B cell (primary cell): ENCODE measurements around the gene PLPP4. TPM values are rescaled to one million over a fixed set of nuclear protein-coding genes. Genes with fewer than 3 reads are reported as not detected.

Experiments used
- ATAC-seq: fragments of 200-7000 bp; cut with Tn5 transposase; one replicate; pipeline ENCODE4 v1.10.0; 2021; ENCODE audit warnings: low read depth, mild to moderate bottlenecking, moderate number of reproducible peaks, moderate library complexity
- CTCF ChIA-PET: fragments of 350-600 bp; sonication (Branson Sonifier 250); formaldehyde crosslinking; loops from one replicate; lab custom pipeline; 2021; ENCODE audit warnings: antibody characterized with exemption, inconsistent platforms; lab: Charles Lee
- POLR2A ChIA-PET: fragments of 350-600 bp; sonication (Branson Sonifier 250); formaldehyde crosslinking; loops from one replicate; lab custom pipeline; 2021; ENCODE audit warnings: antibody characterized with exemption; lab: Charles Lee
- DNase-seq: peaks from one replicate; pipeline ENCODE4 v3.0.0; 2013
- H2AFZ ChIP-seq: 2 replicates; pipeline ENCODE4 v1.6.1; 2012; ENCODE audit warnings: mild to moderate bottlenecking, low read depth, low read length; ENCODE audit not compliant: insufficient read depth, poor library complexity, severe bottlenecking
- H3K27ac ChIP-seq, 2 donors: 1 replicate in 1 of 2; 2 replicates in 1 of 2; pipeline ENCODE4 v1.5.1; 2012 to 2013; ENCODE audit warnings: low read length in 2 of 2, mild to moderate bottlenecking in 2 of 2, moderate library complexity in 1 of 2
- H3K27me3 ChIP-seq, 4 experiments: fragments of 200-600 bp in 1 of 4; sonication (generic) in 1 of 4; replicated peaks in 1 of 4; 1 replicate in 2 of 4; 2 replicates in 2 of 4; pipeline versions ENCODE4 v1.6.1 to v1.7.0; 2013 to 2016; ENCODE audit warnings: low read length in 3 of 4, mild to moderate bottlenecking in 2 of 4, mixed read lengths in 1 of 4, moderate library complexity in 1 of 4; ENCODE audit not compliant: insufficient read depth in 4 of 4, control insufficient read depth in 3 of 4; ENCODE audit errors: control extremely low read depth in 1 of 4
- H3K36me3 ChIP-seq, 2 experiments: replicated peaks in 1 of 2; 1 replicate in 1 of 2; 2 replicates in 1 of 2; pipeline versions ENCODE4 v1.6.1 to v1.7.1; 2013; ENCODE audit warnings: low read length in 1 of 2; ENCODE audit not compliant: insufficient read depth in 2 of 2, control insufficient read depth in 1 of 2; ENCODE audit errors: control extremely low read depth in 1 of 2, extremely low read depth in 1 of 2
- H3K4me1 ChIP-seq, 2 donors: fragments of 200-600 bp in 1 of 2; sonication (generic) in 1 of 2; 1 replicate in 1 of 2; 2 replicates in 1 of 2; pipeline versions ENCODE4 v1.5.1 to v1.6.1; 2013 to 2017; ENCODE audit warnings: low read length in 2 of 2; ENCODE audit not compliant: control insufficient read depth in 2 of 2, insufficient read depth in 2 of 2
- H3K4me2 ChIP-seq: replicated peaks from 2 replicates; pipeline ENCODE3; 2012; ENCODE audit warnings: mild to moderate bottlenecking, low read depth, low read length; ENCODE audit not compliant: poor library complexity, severe bottlenecking
- H3K4me3 ChIP-seq, 5 experiments: fragments of 200-600 bp in 1 of 5; sonication (generic) in 1 of 5; 1 replicate in 3 of 5; 2 replicates in 2 of 5; pipeline versions ENCODE4 v1.5.1 to v1.7.0; 2011 to 2016; ENCODE audit warnings: low read length in 4 of 5, mild to moderate bottlenecking in 4 of 5, low read depth in 2 of 5, control low read depth in 1 of 5, moderate library complexity in 1 of 5; ENCODE audit not compliant: insufficient read depth in 1 of 5; ENCODE audit errors: control extremely low read depth in 1 of 5, extremely low read depth in 1 of 5
- H3K79me2 ChIP-seq: fragments of 200-600 bp; sonication (generic); one replicate; pipeline ENCODE4 v1.6.0; 2016; ENCODE audit warnings: low read length; ENCODE audit not compliant: control insufficient read depth, insufficient read depth
- H3K9ac ChIP-seq: fragments of 200-600 bp; sonication (generic); 2 replicates; pipeline ENCODE4 v1.6.1; 2017; ENCODE audit warnings: mild to moderate bottlenecking, low read length, moderate library complexity
- H3K9me3 ChIP-seq, 3 donors: one replicate each; pipeline versions ENCODE4 v1.6.1 to v1.7.1; 2013; ENCODE audit warnings: low read length in 2 of 3; ENCODE audit not compliant: control insufficient read depth in 2 of 3, insufficient read depth in 1 of 3; ENCODE audit errors: control extremely low read depth in 1 of 3
- H4K20me1 ChIP-seq: 2 replicates; pipeline ENCODE4 v1.6.0; 2012; ENCODE audit warnings: mild to moderate bottlenecking, low read length; ENCODE audit not compliant: insufficient read depth, control insufficient read depth, poor library complexity, severe bottlenecking
- H3K27ac Mint-ChIP-seq: one replicate; pipeline ENCODE4 v1.8.0; 2021; ENCODE audit warnings: mixed read lengths
- H3K27me3 Mint-ChIP-seq: one replicate; pipeline ENCODE4 v1.8.0; 2021; ENCODE audit warnings: mixed read lengths
- H3K4me1 Mint-ChIP-seq: one replicate; pipeline ENCODE4 v1.8.0; 2021; ENCODE audit warnings: mixed read lengths
- H3K4me3 Mint-ChIP-seq: one replicate; pipeline ENCODE4 v1.8.0; 2021; ENCODE audit warnings: mixed read lengths
- H3K9me3 Mint-ChIP-seq: one replicate; pipeline ENCODE4 v1.8.0; 2022; ENCODE audit warnings: mixed read lengths; ENCODE audit not compliant: insufficient read depth
- CTCF ChIP-seq: fragments of 200-600 bp; IDR thresholded peaks from one replicate; pipeline ENCODE4 v1.8.0; 2022; ENCODE audit warnings: antibody characterized with exemption, mild to moderate bottlenecking
- EZH2 ChIP-seq: IDR thresholded peaks from 2 replicates; pipeline ENCODE4 v1.6.1; 2012; ENCODE audit warnings: borderline replicate concordance, low read depth, mild to moderate bottlenecking, moderate library complexity, low read length; ENCODE audit not compliant: insufficient read depth, poor library complexity, severe bottlenecking
- WGBS: methylation state at CpG from one replicate; pipeline ENCODE4 v1.1.5; 2013; ENCODE audit warnings: missing lambda C conversion rate; ENCODE audit not compliant: insufficient coverage; 5-methylcytosine and 5-hydroxymethylcytosine counted together
- intact Hi-C: fragments of 100-400 bp; cut with micrococcal nuclease; formaldehyde crosslinking; loops from one replicate; pipeline ENCODE4 v1.10.0; 2022
- polyA plus RNA-seq: library from polyadenylated mRNA; depleted of rRNA; stranded (reverse); fragments of >200 nt; gene quantifications from 2 replicates; pipeline ENCODE4 v1.2.3, GENCODE V29; 2012
- total RNA-seq, 2 donors: library from RNA; stranded (reverse); fragments of 120-200 nt in 1 of 2; gene quantifications; 1 replicate in 1 of 2; 2 replicates in 1 of 2; pipeline versions ENCODE4 v1.2.3 to v1.2.4, GENCODE V29; 2013 to 2022

The PLPP4 gene
- total and polyA plus RNA-seq, 2 donors (not counting 1 experiment from before 2014, with no cell fraction given): not detected

GRCh38 chr10:120555842-120556532 is 99.0 kb downstream of the PLPP4 start:
- H3K27me3 ChIP-seq: no peaks in the 10 kb centered on the region
- 57% methylated on average over 1 of the region's 2 CpGs for WGBS
- no peaks in the 10 kb centered on the region for H3K79me2 ChIP-seq
- intact Hi-C loops: no loop called here
- Mint-ChIP-seq H3K27me3 (peaks cover under 1% of the 10 kb centered on the region), H3K4me1 (no peaks in the 10 kb centered on the region), H3K4me3 (no peak overlapping the region), H3K9me3 (peaks cover 8% of the 10 kb centered on the region), H3K27ac (no peak overlapping the region)
- no peak for TF ChIP-seq CTCF
- no peak for TF ChIP-seq EZH2
- H3K4me2 ChIP-seq: no peak overlapping the region
- no peak overlapping the region for H2AFZ ChIP-seq
- H3K4me1 ChIP-seq: no peaks in the 10 kb centered on the region
- H3K4me3 ChIP-seq: no peak overlapping the region
- ATAC-seq (no peak), DNase-seq (no peak)
- no peak overlapping the region for H3K9ac ChIP-seq
- CTCF ChIA-PET: no interaction called here
- H4K20me1 ChIP-seq: no peaks in the 10 kb centered on the region
- no peaks in the 10 kb centered on the region for H3K36me3 ChIP-seq
- POLR2A ChIA-PET: no interaction called here
- H3K27ac ChIP-seq: no peak overlapping the region
- H3K9me3 ChIP-seq: peaks cover 3 to 11% (median 5%) of the 10 kb centered on the region in 3 donors

- no peaks in the 10 kb centered on the region for H3K79me2 ChIP-seq
- H3K4me3 Mint-ChIP-seq: no peak overlapping the region
- no peak for DNase-seq
- peaks cover 3 to 11% (median 5%) of the 10 kb centered on the region in 3 donors for H3K9me3 ChIP-seq
- H3K27ac Mint-ChIP-seq: no peak overlapping the region
- H3K9me3 Mint-ChIP-seq: peaks cover 8% of the 10 kb centered on the region
- 67% methylated on average over 2 of the region's 4 CpGs for WGBS
- no peaks in the 10 kb centered on the region for H3K27me3 ChIP-seq
- intact Hi-C loops: no loop called here
- no peak for TF ChIP-seq EZH2
- no peaks in the 10 kb centered on the region for H3K36me3 ChIP-seq
- H2AFZ ChIP-seq: no peak overlapping the region
- no peaks in the 10 kb centered on the region for H3K4me1 Mint-ChIP-seq
- no peak for ATAC-seq
- no peak overlapping the region for H3K4me2 ChIP-seq
- H3K27me3 Mint-ChIP-seq: peaks cover 6% of the 10 kb centered on the region
- no peak overlapping the region for H3K9ac ChIP-seq
- CTCF ChIA-PET: no interaction called here
- H3K4me1 ChIP-seq: no peaks in the 10 kb centered on the region
- POLR2A ChIA-PET: no interaction called here
- H3K4me3 ChIP-seq: no peak overlapping the region
- no peak overlapping the region for H3K27ac ChIP-seq
- H4K20me1 ChIP-seq: no peaks in the 10 kb centered on the region
These were observed 100.3 kb downstream of the PLPP4 start for GRCh38 chr10:120557311-120557710.
